Astrocyte of the spinal cord (primary cell): ENCODE data around the gene STT3B.
A peak's percentile ranks its signal among the peaks of the same experiment; 100 is the strongest.

ENCODE experiments used
- DNase-seq: peaks from one replicate; pipeline ENCODE4 v3.0.0; 2011; ENCODE audit warnings: low read depth, low spot score
- H3K4me3 ChIP-seq: 2 replicates; pipeline ENCODE4 v1.5.1; 2011; ENCODE audit warnings: low read depth, mild to moderate bottlenecking, low read length, moderate library complexity
- CTCF ChIP-seq: IDR thresholded peaks from 2 replicates; pipeline ENCODE4 v1.5.1; 2012; ENCODE audit warnings: low read depth, mild to moderate bottlenecking, low read length, inconsistent platforms
- in situ Hi-C: cut with HindIII; loops from 2 replicates; pipeline ENCODE4 v1.10.0; 2017; ENCODE audit warnings: low sequenced_read_pairs

Gene STT3B

GRCh38 chr3:31544634-31545033 lies 11.9 kb downstream of the STT3B start:
- DNase-seq: no peak
- in situ Hi-C loops: no loop called here
- no peak overlapping the region for H3K4me3 ChIP-seq
- no peak for TF ChIP-seq CTCF

DNA sequence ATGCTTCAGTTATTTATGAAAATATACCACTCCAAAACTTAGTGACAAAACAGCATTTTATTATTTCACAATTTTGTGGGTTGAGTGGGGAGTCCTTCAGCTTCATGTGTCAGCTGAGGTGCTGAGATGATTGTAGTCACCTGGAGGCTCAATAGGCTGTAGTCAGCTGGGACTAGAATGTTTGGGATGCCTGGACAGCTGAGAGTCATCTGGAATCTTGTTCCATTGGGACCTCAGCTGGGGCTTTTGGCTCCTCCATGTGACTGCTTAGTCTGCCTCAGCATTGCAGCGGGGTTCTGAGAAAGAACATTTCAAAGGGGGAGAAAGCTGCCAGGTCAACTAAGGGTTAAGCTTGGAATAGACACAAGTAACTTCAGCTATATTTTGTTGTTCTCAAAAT lies 13.4 kb downstream of the STT3B start:
- TF ChIP-seq CTCF: no peak
- in situ Hi-C loops: no loop called here
- no peak for DNase-seq
- no peak overlapping the region for H3K4me3 ChIP-seq

GRCh38 chr3:31546725-31547124 lies 14.0 kb downstream of the STT3B start:
- DNase-seq: no peak
- in situ Hi-C loops: no loop called here
- H3K4me3 ChIP-seq: no peak overlapping the region
- no peak for TF ChIP-seq CTCF

DNA sequence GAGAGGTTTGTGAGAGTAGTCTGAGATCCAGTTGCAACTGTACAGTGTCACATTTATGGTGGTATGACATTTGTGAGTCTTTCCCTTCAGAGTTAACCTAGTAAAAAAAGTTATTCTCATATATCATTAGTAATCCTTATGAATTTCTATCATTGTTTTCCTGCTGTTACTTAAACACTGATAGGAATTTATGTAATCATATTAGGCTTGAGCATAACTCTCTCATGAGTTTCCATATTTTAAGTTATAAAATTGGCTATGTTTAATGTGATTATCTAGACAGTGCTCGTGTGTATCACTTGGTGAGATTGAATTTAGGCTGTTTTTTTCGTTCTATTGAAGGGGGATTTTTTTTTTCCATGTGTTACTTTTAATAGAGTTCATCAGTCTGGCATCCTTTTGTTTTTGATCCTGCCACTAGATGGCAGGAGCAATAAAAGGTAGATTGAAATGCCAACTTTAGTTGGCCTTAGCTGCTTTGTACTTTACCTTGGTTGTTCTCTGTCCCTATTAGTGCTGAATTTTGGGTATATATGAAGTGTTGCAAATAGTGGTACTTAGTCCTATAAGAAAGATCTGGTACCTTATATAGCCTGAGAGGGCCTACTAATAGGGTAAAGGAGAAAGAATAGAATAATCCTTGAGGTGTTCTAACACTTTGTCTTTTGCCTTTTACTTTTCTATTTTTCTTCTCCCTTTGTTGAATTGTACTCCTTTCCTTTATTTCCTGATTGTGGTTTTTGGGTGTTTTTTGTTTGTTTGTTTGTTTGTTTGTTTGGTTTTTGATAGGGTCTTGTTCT lies 17.9 kb downstream of the STT3B start:
- H3K4me3 ChIP-seq: no peak overlapping the region
- in situ Hi-C loops: no loop called here
- TF ChIP-seq CTCF: peak; percentile 71
- DNase-seq: peak; percentile 41

GRCh38 chr3:31551646-31552045 lies 18.9 kb downstream of the STT3B start:
- in situ Hi-C loops: no loop called here

GRCh38 chr3:31552103-31552502 lies 19.4 kb downstream of the STT3B start:
- in situ Hi-C loops: no loop called here
- no peak for TF ChIP-seq CTCF

More at GRCh38 chr3:31551646-31552045, 18.9 kb downstream of the STT3B start:
- TF ChIP-seq CTCF: no peak
- H3K4me3 ChIP-seq: no peak overlapping the region
- no peak for DNase-seq

DNA sequence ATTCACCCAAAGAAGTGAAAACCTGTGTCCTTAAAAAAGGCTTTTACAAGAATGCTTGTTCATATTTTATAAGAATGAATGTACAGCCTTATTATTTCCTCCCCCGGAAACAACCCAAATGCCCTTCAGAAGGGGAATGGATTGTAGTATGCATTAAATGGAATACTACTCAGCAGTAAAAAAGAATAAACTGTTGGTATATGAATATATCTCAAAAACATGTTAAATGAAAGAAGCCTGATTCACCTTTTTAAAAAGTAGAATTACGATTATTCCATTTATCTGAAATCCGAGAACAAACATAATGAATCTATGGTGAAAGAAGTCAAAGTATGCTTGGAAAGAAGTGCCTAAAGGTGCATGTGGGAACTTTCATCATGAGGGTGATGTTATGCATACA lies 20.5 kb downstream of the STT3B start:
- in situ Hi-C loops: no loop called here
- no peak for TF ChIP-seq CTCF

More at GRCh38 chr3:31552103-31552502, 19.4 kb downstream of the STT3B start:
- DNase-seq: no peak
- no peak overlapping the region for H3K4me3 ChIP-seq

More for the DNA sequence above, 20.5 kb downstream of the STT3B start:
- no peak for DNase-seq
- no peak overlapping the region for H3K4me3 ChIP-seq
